Tibial nerve (tissue), 4 donors: ENCODE results near the gene DPP7. TPM values are rescaled to one million over a fixed set of nuclear protein-coding genes. Genes with fewer than 3 reads are reported as not detected.
"Not testable (repeated sequence)": the region's sequence is repeated elsewhere in the genome, so short reads cannot be mapped to it uniquely, and the experiment has no call there.

Source experiments
- DNase-seq, 2 donors: peaks; one replicate each; pipeline ENCODE4 v3.0.0-alpha.2; 2019; ENCODE audit warnings: low spot score in 2 of 2
- H3K27ac ChIP-seq, 4 donors: fragments of 200-600 bp; sonication (generic) in 3 of 4; one replicate each; pipeline ENCODE4 v1.5.1; 2017 to 2019; ENCODE audit warnings: mild to moderate bottlenecking in 1 of 4
- H3K27me3 ChIP-seq, 2 donors: fragments of 200-600 bp; sonication (generic) in 1 of 2; one replicate each; pipeline versions ENCODE4 v1.5.1 to v1.6.0; 2017 to 2019
- H3K36me3 ChIP-seq, 3 donors: fragments of 200-600 bp; sonication (generic); one replicate each; pipeline ENCODE4 v1.5.1; 2018 to 2019
- H3K4me1 ChIP-seq, 4 donors: fragments of 200-600 bp; sonication (generic) in 3 of 4; one replicate each; pipeline ENCODE4 v1.5.1; 2017 to 2019
- H3K4me3 ChIP-seq, 4 donors: fragments of 200-600 bp; sonication (generic) in 3 of 4; one replicate each; pipeline ENCODE4 v1.5.1; 2017 to 2019; ENCODE audit warnings: mild to moderate bottlenecking in 1 of 4, moderate library complexity in 1 of 4
- H3K9me3 ChIP-seq, 4 donors: fragments of 200-600 bp; sonication (generic) in 3 of 4; one replicate each; pipeline ENCODE4 v1.5.1; 2017 to 2019
- CTCF ChIP-seq, 5 experiments: fragments of 200-600 bp in 3 of 5; fragments of 450-650 bp in 2 of 5; sonication (generic) in 3 of 5; IDR thresholded peaks; one replicate each; pipeline ENCODE4 v1.5.1; 2016 to 2019; ENCODE audit warnings: antibody characterized with exemption in 5 of 5, mild to moderate bottlenecking in 3 of 5, moderate library complexity in 2 of 5
- EP300 ChIP-seq, 2 donors: sonication (generic); formaldehyde crosslinking; IDR thresholded peaks; one replicate each; pipeline ENCODE4 v1.6.1; 2017; ENCODE audit warnings: antibody characterized with exemption in 2 of 2, mild to moderate bottlenecking in 1 of 2
- POLR2A ChIP-seq, 2 donors: fragments of 450-650 bp; IDR thresholded peaks; one replicate each; pipeline ENCODE4 v1.6.1; 2017; ENCODE audit warnings: antibody characterized with exemption in 2 of 2, mild to moderate bottlenecking in 2 of 2, moderate library complexity in 2 of 2
- WGBS, 2 donors: methylation state at CpG; one replicate each; pipeline ENCODE4 v1.1.5; 2018; 5-methylcytosine and 5-hydroxymethylcytosine counted together
- small RNA-seq: library from RNA; depleted of rRNA; stranded (forward); fragments of <200 nt; gene quantifications from one replicate; pipeline ENCODE3, GENCODE V24; 2016
- total RNA-seq, 4 donors: library from RNA; depleted of rRNA; stranded (reverse); fragments of >200 nt; gene quantifications; one replicate each; pipeline ENCODE4 v1.1.0, GENCODE V29; 2016

DPP7 gene
- total RNA-seq, 4 donors from 2014 or later: 74.7 to 272 (median 145) TPM

GRCh38 chr9:137063311-137064026 is 51.1 kb downstream of the DPP7 start:
- H3K4me3 ChIP-seq: no peak overlapping the region
- WGBS, 2 donors: 67 to 77% methylated on average over 9 to 10 of the region's 26 CpGs
- H3K27ac ChIP-seq: peak overlapping the region in 2 of 4 donors; percentile 36 to 48
- no peaks in the 10 kb centered on the region for H3K27me3 ChIP-seq
- no peaks in the 10 kb centered on the region for H3K9me3 ChIP-seq
- no peak for TF ChIP-seq EP300 (IDR thresholded peaks at IDR 0.05)
- TF ChIP-seq CTCF (IDR thresholded peaks at IDR 0.05): no peak
- TF ChIP-seq POLR2A (IDR thresholded peaks at IDR 0.05): no peak
- no peak for DNase-seq
- no peaks in the 10 kb centered on the region for H3K36me3 ChIP-seq
- peaks cover 0 to 22% (median 8%) of the 10 kb centered on the region in 4 donors for H3K4me1 ChIP-seq

GRCh38 chr9:137062798-137063197 is 51.7 kb downstream of the DPP7 start:
- H3K36me3 ChIP-seq, H3K4me3 ChIP-seq, H3K9me3 ChIP-seq, H3K27ac ChIP-seq, DNase-seq, H3K27me3 ChIP-seq: not testable (repeated sequence)
- WGBS, 2 donors: 58 to 65% methylated on average over 6 to 8 of the region's 9 CpGs
- peaks cover 0 to 23% (median 8%) of the 10 kb centered on the region in 4 donors for H3K4me1 ChIP-seq

GRCh38 chr9:137062384-137062783 is 52.1 kb downstream of the DPP7 start:
- Histone ChIP-seq H3K9me3 (no peaks in the 10 kb centered on the region), H3K36me3 (no peaks in the 10 kb centered on the region), H3K27ac (no peak overlapping the region), H3K4me3 (no peak overlapping the region), H3K27me3 (no peaks in the 10 kb centered on the region), H3K4me1 (peaks cover 0 to 27% (median 8%) of the 10 kb centered on the region in 4 donors)
- no peak for DNase-seq
- no peak for TF ChIP-seq POLR2A (IDR thresholded peaks at IDR 0.05)
- TF ChIP-seq CTCF (IDR thresholded peaks at IDR 0.05): no peak
- TF ChIP-seq EP300 (IDR thresholded peaks at IDR 0.05): no peak
- WGBS, 2 donors: 80 to 88% methylated on average over 15 of the region's 15 CpGs

Small RNA genes lying within 50 kb of the gene (small RNA-seq; reads per million reads assigned to genes)
- gene RF00153: not detected

Other genes starting within 250 kb of the DPP7 start
- 100 to 1,000 TPM; 251 to 337 (median 266) TPM for gene EDF1, start 248.4 kb downstream of the DPP7 start, total RNA-seq
- 10 to 100 TPM in 3 of 4 donors, 1 to 10 TPM in 1; 5.0 to 10.8 (median 10.6) TPM for gene TRAF2, start 228.2 kb downstream of the DPP7 start, total RNA-seq
- 100 to 1,000 TPM; 138 to 227 (median 193) TPM for gene FBXW5, start 170.0 kb downstream of the DPP7 start, total RNA-seq
- 1 to 10 TPM in 2 of 4 donors, not detected in 2; 3.3 to 5.1 TPM for gene C8G, start 169.5 kb downstream of the DPP7 start, total RNA-seq
- gene LCN12, start 162.5 kb downstream of the DPP7 start, total RNA-seq: 10 to 100 TPM in 2 of 4 donors, 1 to 10 TPM in 2; 2.4 to 16.8 (median 7.8) TPM
- 1,000 to 10,000 TPM; 1,059 to 8,972 (median 6,550) TPM for gene PTGDS, start 137.2 kb downstream of the DPP7 start, total RNA-seq
- gene LCNL1, start 131.7 kb downstream of the DPP7 start, total RNA-seq: 10 to 100 TPM; 14.7 to 86.3 (median 64.3) TPM
- gene PAXX, start 122.3 kb downstream of the DPP7 start, total RNA-seq: 100 to 1,000 TPM in 1 of 4 donors, 10 to 100 TPM in 3; 65.7 to 142 (median 68.9) TPM
- 100 to 1,000 TPM in 1 of 4 donors, 10 to 100 TPM in 2, 1 to 10 TPM in 1; 1.2 to 120 (median 38.0) TPM for gene CLIC3, start 118.2 kb downstream of the DPP7 start, total RNA-seq
- gene ABCA2, start 86.5 kb downstream of the DPP7 start, total RNA-seq: 100 to 1,000 TPM; 136 to 291 (median 196) TPM
- under 1 TPM in 1 of 4 donors, not detected in 3; 0.60 TPM for gene FUT7, start 82.6 kb downstream of the DPP7 start, total RNA-seq
- 100 to 1,000 TPM in 3 of 4 donors, 10 to 100 TPM in 1; 80.6 to 269 (median 182) TPM for gene NPDC1, start 68.6 kb downstream of the DPP7 start, total RNA-seq
- 10 to 100 TPM in 3 of 4 donors, 1 to 10 TPM in 1; 7.0 to 21.0 (median 18.1) TPM for gene ENTPD2, start 60.7 kb downstream of the DPP7 start, total RNA-seq
- gene SAPCD2, start 44.2 kb downstream of the DPP7 start, total RNA-seq: under 1 TPM in 2 of 4 donors, not detected in 2; 0.22 to 0.90 TPM
- gene UAP1L1, start 37.2 kb downstream of the DPP7 start, total RNA-seq: 10 to 100 TPM in 2 of 4 donors, 1 to 10 TPM in 2; 8.1 to 20.7 (median 12.3) TPM
- 10 to 100 TPM; 47.3 to 58.1 (median 52.1) TPM for gene MAN1B1, start 27.7 kb downstream of the DPP7 start, total RNA-seq
- under 1 TPM in 1 of 4 donors, not detected in 3; 0.21 TPM for gene GRIN1, start 24.4 kb upstream of the DPP7 start, total RNA-seq
- gene LRRC26, start 55.3 kb upstream of the DPP7 start, total RNA-seq: not detected
- not detected for gene TMEM210, start 57.3 kb upstream of the DPP7 start, total RNA-seq
- 10 to 100 TPM; 41.6 to 73.0 (median 58.9) TPM for gene ANAPC2, start 73.8 kb upstream of the DPP7 start, total RNA-seq
- 10 to 100 TPM; 37.3 to 73.9 (median 53.5) TPM for gene SSNA1, start 73.9 kb upstream of the DPP7 start, total RNA-seq
- 10 to 100 TPM in 1 of 4 donors, 1 to 10 TPM in 3; 6.8 to 12.3 (median 8.9) TPM for gene TPRN, start 86.0 kb upstream of the DPP7 start, total RNA-seq
- 10 to 100 TPM; 23.1 to 47.9 (median 30.0) TPM for gene TMEM203, start 90.9 kb upstream of the DPP7 start, total RNA-seq
- 10 to 100 TPM in 3 of 4 donors, 1 to 10 TPM in 1; 9.4 to 20.1 (median 14.3) TPM for gene NDOR1, start 91.0 kb upstream of the DPP7 start, total RNA-seq
- gene RNF208, start 107.5 kb upstream of the DPP7 start, total RNA-seq: 1 to 10 TPM in 3 of 4 donors, under 1 TPM in 1; 0.63 to 8.1 (median 1.5) TPM
- gene CYSRT1, start 110.4 kb upstream of the DPP7 start, total RNA-seq: not detected
- not detected for gene RNF224, start 112.8 kb upstream of the DPP7 start, total RNA-seq
- gene SLC34A3, start 116.2 kb upstream of the DPP7 start, total RNA-seq: not detected
- gene TUBB4B, start 126.6 kb upstream of the DPP7 start, total RNA-seq: 100 to 1,000 TPM; 102 to 190 (median 161) TPM
- gene STPG3, start 136.6 kb upstream of the DPP7 start, total RNA-seq: not detected
- 10 to 100 TPM; 29.7 to 52.0 (median 38.7) TPM for gene NELFB, start 140.6 kb upstream of the DPP7 start, total RNA-seq
- gene TOR4A, start 163.0 kb upstream of the DPP7 start, total RNA-seq: 10 to 100 TPM in 1 of 4 donors, 1 to 10 TPM in 3; 3.3 to 11.4 (median 4.3) TPM
- 10 to 100 TPM in 1 of 4 donors, 1 to 10 TPM in 3; 3.1 to 13.5 (median 3.9) TPM for gene NRARP, start 187.5 kb upstream of the DPP7 start, total RNA-seq